Measurements from ENCODE around the gene SMIM20.

GRCh38 chr4:25884031-25884782, 29.8 kb upstream of the SMIM20 start:
- TF ChIP-seq TARDBP (IDR thresholded peaks at IDR 0.05) (no peak), FOXA1 (IDR thresholded peaks at IDR 0.05) (no peak), SP1 (IDR thresholded peaks at IDR 0.05) (no peak), ARNT (IDR thresholded peaks at IDR 0.05) (no peak), SUZ12 (IDR thresholded peaks at IDR 0.05) (no peak), HDGF (IDR thresholded peaks at IDR 0.05; ENCODE audit: borderline replicate concordance) (no peak), ZNF384 (IDR thresholded peaks at IDR 0.05) (no peak), CTBP1 (IDR thresholded peaks at IDR 0.05; ENCODE audit: borderline replicate concordance) (no peak)
